ENCODE results near the gene KCNK18.
A peak's percentile ranks its signal among the peaks of the same experiment; 100 is the strongest.
"Not testable (repeated sequence)": the region's sequence is repeated elsewhere in the genome, so short reads cannot be mapped to it uniquely, and the experiment has no call there.

KCNK18 gene

GRCh38 chr10:117222976-117223692 is 25.8 kb downstream of the KCNK18 start:
- no peak for DNase-seq

- DNase-seq: no peak
Measured at GRCh38 chr10:117223693-117224430, 26.6 kb downstream of the KCNK18 start.

- DNase-seq: no peak
Measured at GRCh38 chr10:117224881-117225280, 27.6 kb downstream of the KCNK18 start.

GRCh38 chr10:117226813-117227451 is 29.6 kb downstream of the KCNK18 start:
- DNase-seq: no peak

GRCh38 chr10:117228210-117228609 is 30.9 kb downstream of the KCNK18 start:
- DNase-seq: no peak

DNA sequence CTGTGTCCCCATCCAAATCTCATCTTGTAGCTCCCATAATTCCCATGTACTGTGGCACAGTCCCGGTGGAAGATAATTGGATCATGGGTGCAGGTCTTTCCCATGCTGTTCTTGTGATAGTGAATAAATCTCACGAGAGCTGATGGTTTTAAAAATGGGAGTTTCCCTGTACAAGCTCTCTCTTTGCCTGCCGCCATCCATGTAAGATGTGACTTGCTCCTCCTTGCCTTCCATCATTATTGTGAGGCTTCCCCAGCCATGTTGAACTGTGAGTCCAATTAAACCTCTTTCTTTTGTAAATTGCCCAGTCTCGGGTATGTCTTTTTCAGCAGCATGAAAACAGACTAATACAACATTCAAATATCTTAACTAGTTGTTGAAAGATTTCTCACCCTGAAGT is 32.8 kb downstream of the KCNK18 start:
- not testable (repeated sequence) for DNase-seq

DNA sequence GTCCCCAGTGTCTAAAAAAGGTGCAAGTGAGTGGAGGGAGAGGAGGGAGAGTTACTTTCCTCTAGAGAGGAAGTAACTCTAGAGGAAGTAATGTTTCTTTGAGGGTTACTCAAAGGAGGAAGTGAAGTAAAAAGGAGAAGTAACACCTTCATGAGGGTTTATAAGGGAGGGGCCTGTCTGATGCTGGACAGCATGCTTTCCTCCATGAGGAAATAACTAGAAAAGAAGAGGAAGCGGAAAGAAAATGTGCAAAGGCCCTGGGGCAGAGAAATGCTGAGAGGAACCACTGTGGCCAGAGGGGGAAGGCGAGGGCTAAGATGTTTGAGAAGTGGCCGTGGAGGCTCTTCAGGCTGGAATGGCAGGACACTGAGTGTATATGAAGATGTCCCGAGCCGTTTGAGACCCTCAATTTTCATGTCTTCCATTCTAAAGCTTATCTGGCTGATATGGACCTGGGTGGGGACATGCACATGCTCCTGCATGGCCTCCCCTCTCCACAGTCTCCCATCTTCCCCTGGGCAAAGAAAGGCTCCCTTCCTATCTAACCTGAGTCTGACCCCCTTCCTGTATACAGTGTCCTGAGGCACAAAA is 40.2 kb downstream of the KCNK18 start:
- DNase-seq: no peak

DNA sequence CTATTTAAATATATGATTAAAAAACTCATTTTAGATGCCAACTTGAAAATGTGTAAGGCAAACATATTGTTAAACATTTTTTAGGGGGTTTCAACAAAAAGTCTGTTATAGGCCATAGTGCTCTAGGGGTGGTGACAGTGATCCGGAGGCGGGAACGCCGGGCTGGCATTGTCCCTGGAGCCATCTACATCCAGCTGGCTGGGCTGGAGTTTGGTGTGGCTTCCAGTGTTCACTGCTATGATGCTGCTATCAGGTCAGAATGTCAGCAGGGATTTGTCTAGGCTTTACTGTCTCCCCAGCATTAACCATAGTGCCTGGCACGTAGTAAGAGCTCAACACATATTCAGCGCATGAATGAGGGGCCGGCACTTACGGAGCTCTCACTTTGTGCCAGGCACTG is 41.8 kb downstream of the KCNK18 start:
- no peak for DNase-seq

GRCh38 chr10:117239721-117240620 is 42.7 kb downstream of the KCNK18 start:
- DNase-seq: no peak

DNA sequence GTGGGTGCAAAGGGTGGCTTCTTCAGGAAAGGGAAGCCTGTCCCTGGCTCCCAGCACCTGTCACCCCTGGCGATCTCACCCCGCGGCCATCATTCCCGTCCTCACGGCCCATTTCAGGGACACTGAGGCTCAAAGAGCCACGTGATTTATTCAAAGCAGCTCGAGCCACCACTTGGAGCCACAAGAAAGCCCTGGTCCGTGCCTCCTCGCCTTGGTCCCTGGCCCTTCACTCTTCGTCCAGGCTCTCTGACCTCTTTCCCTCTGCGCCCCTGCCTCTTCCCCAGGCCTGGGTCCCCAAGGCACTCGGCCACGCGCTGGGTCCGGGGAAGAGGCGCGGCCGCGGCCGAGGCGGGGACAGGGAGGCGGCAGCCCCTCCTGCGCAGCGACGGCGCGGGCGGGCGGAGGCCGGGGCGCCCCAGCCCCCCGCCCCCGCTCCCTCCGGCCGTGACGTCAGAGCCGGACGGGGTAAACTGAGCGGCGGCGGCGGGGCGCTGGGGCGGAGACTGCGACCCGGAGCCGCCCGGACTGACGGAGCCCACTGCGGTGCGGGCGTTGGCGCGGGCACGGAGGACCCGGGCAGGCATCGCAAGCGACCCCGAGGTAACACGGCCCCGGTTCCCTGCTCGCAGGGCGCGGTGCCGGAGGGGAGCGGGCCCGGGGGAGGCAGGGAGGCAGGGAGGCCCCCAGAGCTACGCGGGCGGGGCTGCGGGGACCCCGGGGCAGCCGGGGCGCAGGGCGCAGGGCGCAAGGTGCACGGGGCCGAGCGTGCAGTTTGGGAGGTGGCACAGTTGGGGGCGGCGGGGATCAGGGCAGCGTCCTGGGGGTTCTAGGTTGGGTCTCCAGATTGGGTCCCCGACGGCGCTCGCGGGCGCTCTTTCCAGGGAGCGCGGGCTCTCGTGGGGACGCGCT is 43.6 kb downstream of the KCNK18 start, which contains the start of gene SLC18A2:
Gene SLC18A2, plus strand, starts transcription at position 494 of the 909 bp plus-strand sequence. CDS start 580 bp downstream, outside the sequence.
- DNase-seq: no peak

GRCh38 chr10:117241541-117242462 is 44.5 kb downstream of the KCNK18 start:
- DNase-seq: peak in 1 of 6 experiments; percentile 6

DNA sequence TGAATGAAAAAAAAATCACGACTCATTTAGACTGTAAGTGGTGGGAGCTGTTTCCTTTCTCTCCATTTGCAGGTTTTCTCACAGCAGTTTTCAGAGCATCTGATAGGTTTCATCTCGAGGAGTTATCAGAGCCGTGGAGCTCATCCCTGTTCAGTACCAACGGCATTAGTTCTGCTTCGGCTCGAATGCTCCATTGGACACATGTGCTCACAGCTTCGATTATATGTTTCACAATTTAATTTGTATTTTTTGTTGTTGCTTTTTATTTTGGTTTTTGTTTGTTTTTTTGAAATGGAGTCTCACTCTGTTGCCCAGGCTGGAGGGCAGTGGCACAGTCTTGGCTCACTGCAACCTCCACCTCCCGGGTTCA is 45.2 kb downstream of the KCNK18 start:
- no peak for DNase-seq

GRCh38 chr10:117246997-117247671 is 49.8 kb downstream of the KCNK18 start:
- DNase-seq: no peak

DNA sequence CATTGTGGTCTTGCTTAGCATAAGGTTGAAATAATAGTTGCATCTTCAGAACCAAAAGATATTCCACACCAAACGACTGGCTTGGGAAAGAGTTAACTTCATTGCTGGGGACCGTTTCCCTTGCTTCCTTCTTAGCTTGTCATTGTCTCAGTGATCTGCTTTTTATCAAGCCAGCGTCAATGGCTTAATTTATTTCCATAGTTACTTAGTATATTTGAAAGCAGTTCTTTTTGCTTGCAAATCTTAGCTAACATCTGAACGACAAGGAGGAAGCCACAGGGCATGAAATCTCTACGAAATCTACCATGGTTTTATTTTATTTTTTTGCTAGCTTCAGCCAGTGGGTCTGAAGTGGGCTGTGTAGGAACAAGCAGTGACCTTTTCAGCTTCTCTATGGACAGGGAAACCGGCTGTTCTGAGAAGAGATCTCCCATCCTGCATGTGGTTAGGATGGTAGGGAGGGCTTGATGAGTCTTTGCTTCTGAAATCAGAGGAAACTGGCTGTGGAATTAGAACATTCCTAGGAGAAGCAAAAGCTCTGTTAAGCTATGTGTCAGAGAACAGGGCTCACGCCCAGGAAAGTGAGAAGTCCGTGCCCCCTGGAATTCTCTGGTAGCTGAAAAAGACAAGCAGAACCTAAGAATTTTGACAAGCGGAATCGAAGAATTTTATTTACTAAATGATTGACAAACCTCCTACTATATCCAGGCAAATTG is 51.6 kb downstream of the KCNK18 start:
- no peak for DNase-seq

DNA sequence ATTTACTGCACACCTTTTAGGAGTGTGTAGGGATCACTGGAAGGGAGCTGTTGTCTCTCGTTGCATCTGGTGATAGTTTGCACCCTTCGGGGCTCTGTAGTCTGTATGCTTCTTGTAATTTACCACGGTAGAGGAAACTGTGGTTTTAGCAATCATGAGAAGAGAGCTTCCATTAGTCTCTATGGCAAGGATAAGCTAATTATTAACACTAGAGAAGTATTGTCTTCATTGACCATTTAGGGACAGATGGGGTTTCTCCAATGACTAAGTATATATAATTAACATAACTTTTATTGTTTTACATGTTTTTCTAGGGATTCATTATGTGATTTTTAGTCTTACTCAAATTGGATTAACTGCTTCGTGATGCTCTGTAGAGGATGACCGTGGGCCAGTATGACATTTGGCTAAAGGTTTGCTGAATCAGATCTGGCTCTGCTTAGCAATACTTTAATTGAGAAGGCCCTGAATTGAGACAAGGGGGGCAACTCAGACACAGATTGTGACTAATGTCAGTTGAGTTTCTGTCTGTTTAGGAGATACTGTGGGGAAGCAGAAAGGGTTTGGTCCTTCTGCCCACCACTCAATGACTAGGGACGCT is 52.3 kb downstream of the KCNK18 start:
- no peak for DNase-seq

DNA sequence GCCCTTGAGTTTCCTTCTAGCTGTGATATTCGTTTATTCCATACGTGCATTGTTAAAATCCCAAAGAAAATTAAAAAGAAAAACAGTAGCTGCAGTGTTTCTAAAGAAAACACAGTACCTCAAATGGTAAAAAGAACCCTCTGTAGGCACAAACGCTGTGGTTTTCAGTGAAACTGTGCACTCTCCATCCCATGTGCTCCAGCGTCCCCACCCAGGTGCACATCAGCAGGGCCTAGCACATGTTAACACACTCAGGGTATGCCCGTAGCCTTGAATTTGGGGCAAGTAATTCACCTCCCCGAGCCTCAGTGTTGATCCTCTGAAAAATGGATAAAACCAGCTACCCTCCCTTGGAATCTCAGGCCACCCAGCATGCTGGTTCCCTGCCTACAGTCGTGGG is 53.1 kb downstream of the KCNK18 start:
- no peak for DNase-seq

- no peak for DNase-seq
Measured at GRCh38 chr10:117253908-117254307, 56.6 kb downstream of the KCNK18 start.

- no peak for DNase-seq
Measured at GRCh38 chr10:117254338-117254737, 57.0 kb downstream of the KCNK18 start.
